GM21723 (cell line): ENCODE results near the gene PAM16.
"Not testable (repeated sequence)": the region's sequence is repeated elsewhere in the genome, so short reads cannot be mapped to it uniquely, and the experiment has no call there.

Experiments
- ATAC-seq: cut with Tn5 transposase; IDR thresholded peaks from one replicate; pipeline ENCODE4 v1.9.1; 2021; ENCODE audit warnings: mild to moderate bottlenecking, moderate library complexity; ENCODE audit not compliant: unreplicated experiment

Gene PAM16

DNA sequence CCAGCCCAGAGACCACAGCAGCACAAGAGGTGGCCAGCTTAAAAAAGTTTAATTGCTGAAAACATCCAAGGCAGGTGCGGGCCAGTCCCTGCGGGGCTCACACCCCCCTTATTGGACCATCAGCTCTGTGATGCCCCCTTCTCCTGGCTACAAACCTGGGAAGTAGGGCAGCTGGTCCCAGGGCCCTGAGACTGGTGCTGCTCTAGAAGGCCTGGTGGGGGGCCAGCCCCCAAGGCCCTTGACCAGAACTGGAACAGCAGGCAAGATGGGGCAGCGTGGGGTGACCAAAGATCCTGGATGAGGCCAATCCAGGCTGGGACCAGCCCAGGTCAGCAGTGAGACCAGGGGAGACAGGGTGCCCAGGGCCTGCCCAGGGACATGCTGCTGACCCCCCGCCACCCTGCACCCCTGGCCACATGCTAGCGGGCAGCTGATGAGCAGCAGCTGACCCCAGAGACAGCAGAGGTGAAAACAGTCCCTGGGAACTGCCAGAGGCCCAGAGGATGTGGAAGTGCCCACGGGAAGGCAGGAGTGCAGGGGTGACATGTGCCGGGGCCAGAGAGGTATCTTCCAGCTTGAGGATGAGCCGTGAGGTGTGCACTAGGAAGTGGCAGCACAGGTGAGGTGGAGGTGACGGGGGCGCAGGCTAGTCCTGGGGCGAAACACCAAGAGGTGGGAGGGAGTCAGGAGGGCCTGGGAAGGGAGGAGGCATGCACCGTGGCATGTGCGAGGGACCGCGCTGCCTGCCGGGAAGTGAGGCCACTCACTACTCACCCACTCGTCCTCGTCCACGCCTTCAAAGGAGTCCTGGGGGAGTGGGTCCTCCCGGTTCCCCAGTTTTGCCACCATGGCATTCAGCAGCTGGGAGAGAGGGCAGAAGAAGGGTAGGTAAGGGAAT is 3.6 kb upstream of the PAM16 start:
- no peak for ATAC-seq

- no peak for ATAC-seq
These were observed 2.6 kb upstream of the PAM16 start for GRCh38 chr16:4353675-4354074.

DNA sequence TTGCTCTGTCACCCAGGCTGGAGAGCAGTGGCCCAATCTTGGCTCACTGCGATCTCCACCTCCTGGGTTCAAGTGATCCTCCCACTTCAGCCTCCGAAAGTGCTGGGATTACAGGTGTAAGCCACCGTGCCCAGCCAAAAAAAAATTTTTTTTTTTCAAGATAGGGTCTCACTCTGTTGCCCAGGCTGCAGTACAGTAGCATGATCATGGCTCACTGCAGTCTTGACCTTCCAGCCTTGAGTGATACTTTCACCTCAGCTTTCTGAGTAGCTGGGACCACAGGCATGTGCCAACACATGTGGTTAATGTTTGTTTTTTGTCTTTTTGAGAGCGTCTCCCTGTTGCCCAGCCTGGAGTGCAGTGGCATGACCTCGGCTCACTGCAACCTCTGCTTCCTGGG is 1.7 kb upstream of the PAM16 start:
- no peak for ATAC-seq

DNA sequence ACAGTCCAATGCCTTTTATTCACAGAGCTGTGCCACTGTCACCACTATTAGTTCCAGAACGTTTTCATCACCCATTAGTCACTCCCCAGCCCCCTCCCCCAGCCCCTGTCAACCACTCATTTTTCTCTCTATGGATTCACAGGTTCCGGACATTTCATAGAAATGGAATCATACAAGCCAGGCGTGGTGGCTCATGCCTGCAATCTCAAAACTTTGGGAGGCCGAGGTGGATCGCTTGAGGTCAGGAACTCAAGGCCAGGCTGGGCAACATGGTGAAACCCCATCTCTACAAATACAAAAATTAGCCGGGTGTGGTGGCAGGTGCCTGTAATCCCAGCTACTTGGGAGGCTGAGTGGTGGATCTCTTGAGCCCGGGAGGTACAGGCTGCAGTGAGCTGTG is 759 bp upstream of the PAM16 start:
- no peak for ATAC-seq

GRCh38 chr16:4350365-4350786 is 745 bp downstream of the PAM16 start:
- no peak for ATAC-seq

GRCh38 chr16:4349332-4349731 is 1.8 kb downstream of the PAM16 start:
- no peak for ATAC-seq

DNA sequence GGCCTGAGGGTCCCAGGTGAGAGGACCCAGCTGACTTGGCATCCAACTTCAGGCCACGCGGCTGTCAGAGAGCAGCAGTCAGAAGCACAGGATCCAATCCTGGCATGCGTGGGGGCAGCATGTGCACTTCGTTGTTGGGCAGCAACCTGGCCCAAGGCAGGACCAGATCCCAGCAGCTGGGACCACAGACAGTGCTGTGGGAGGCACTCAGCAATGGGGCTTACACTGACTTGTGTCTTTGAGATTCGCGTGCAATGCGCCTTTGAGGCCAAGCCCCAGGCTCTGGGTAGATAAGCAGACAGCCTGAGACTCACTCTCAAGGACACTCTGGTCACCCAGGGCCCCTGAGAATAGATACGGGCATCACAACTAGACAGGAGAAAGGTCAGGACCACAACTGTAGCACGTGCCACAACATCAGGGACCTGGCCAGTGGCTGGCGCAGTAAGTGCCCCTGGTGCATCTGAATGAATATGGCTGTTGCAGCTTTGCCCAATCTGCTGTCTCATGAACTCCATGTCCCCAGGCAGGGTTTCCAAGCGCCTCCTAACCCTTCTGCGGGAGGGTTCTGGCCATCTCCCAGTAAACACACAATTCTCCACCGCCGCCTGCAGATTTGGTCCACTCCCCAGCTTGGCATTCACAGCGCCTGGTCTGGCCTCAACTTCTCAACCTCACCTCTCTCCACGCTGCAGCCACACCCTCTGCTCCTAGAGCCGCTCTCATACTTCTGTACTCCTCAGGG is 3.2 kb downstream of the PAM16 start:
- no peak for ATAC-seq

DNA sequence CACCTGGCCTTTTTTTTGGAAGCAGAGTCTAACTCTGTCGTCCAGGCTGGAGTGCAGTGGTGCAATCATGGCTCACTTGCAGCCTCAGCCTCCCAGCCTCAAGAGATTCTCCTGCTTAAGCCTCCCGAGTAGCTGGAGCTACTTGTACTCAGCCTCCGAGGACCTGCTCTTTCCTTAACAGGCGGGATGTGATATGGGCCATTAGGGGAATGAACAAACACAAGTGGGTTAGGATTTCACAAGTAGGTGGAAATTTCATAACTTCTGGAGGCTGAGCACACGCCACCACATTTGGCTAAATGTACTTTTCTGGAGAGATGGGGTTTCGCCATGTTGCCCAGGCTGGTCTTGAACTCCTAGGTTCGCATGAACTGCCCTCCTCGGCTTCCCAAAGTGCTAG is 4.1 kb downstream of the PAM16 start:
- ATAC-seq, result no peak

DNA sequence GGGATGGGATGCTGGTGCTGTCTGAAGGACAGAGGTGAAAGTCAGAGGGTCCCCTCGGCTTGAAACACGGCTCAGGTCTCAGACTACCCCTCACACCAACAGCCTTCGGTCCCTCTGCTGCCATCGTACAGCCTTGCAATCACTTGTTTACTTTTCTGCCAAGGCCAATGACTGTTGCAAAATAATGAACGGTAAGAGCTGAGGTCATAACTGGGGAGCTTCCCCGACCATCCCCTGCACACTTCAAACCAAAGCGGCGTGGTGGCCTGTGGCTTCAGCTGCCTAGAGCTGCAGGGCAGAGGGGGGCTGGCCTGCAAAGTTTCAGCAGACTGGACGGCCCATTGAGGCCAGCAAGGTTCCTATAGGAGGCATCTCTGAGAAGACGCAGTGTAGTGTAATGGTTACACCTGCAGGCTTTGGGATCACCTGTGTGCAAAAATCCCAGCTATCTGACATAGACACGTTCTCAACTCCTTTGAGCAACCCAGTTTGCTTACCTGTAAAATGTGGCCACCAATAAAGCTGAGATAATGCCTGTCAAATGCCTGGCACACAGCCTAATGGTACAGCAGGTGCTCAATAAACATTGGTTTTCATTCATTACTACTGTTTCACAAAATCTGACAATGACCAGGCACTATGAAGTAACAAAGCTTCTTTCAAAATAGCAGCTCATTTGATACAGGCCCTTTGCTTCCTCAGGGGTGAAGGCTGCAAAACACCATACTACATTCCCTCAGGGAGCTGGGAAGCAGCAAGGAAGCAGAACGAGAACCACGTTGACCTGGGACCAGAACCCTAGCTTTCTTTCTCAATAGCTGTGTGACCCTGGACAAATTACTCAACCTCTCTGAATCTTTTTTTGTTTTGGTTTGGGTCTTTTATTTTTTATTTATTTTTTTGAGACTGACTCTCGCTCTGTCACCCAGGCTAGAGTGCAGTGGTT is 5.0 kb downstream of the PAM16 start:
- no peak for ATAC-seq

DNA sequence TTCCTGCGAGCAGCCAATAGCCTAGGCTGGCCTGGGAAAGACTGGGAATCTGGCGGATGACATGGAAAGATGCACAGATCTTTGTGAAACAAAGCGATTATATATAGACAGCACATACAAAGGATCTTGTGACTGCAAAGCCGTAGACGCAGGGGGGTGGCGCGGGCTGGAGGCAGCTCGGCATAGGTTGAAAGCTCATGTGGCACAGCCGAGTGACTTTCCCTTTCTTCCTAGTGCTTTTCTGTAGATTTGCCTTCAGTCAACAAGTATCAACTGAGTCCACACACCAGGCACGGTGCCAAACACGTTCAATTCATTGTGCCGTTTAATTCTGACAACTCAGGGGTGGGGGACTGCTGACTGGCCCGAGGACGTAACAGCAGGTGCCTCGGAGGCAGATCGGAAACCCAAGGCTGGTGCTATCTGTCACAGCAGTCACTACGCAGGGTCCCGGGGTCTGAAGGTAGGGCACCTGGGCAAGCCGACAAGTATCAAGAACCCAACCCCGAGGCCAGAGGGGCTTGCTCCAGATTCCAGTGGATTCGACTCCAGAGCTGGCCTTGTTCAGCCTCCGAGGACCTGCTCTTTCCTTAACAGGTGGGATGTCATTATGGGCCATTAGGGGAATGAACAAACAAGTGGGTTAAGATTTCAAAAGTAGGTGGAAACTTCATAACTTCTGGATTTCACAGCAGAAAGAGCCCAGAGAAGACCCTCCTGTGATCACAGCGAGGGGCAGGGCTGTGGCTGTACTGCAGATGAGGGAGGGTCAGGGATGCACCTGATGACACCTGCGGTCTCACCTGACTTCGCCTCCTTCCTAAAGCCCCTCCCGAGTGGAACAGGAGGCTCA is 5.9 kb downstream of the PAM16 start:
- no peak for ATAC-seq

DNA sequence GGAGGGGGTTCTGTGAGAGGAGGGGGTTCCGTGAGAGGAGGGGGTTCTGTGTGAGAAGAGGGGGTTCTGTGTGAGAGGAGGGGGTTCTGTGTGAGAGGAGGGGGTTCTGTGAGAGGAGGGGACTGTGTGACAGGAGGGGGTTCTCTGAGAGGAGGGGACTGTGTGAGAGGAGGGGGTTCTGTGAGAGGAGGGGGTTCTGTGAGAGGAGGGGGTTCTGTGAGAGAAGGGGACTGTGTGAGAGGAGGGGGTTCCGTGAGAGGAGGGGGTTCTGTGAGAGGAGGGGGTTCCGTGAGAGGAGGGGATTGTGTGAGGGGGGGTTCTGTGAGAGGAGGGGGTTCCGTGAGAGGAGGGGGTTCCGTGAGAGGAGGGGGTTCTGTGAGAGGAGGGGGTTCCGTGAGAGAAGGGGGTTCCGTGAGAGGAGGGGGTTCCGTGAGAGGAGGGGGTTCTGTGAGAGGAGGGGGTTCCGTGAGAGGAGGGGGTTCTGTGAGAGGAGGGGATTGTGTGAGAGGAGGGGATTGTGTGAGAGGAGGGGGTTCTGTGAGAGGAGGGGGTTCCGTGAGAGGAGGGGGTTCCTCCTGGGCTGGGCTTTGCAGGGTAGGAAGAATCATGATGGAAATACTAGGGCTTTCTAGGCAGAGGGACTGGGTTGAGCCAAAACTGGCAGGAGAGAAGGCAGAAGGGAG is 6.7 kb downstream of the PAM16 start:
- ATAC-seq, result not testable (repeated sequence)

DNA sequence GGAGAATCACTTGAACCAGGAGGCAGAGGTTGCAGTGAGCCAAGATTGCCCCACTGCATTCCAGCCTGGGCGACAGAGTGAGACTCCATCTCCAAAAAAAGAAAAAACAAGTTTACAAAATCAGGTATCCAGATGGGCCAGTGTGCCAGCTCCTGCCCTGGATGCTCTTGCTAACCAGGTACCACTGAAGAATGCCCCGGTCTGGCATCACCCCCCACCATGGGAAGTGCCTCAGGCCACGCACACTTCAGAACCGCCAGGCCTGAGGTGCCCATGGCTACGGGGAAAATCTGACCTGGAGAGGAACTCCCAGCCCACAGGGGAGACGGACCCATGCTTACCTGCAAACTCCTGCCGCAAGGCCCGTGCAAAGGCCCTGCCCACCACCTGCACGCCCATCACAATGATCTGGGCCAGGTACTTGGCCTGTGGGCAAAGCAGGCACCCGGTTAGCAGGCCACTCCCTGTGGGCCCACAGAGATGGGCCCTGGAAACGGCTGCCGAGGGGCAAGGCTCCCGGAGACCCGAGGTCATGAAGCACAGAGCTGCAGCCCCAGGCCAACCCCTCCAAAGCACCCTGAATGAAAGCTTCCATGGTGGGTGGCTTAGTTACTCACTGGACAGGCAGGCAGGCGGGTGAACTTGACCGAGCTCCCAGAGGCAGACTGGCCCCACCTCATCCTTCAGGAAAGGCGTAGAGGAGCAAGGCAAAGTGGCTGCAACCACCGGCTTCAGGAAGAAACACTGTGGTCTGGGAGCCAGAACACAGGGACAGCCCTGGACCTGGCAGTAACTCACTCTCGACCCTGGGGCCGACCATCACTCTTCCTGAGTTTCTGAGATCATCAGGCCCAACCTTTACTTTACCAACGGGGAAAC is 8.0 kb downstream of the PAM16 start:
- ATAC-seq, result no peak

GRCh38 chr16:4341250-4341649 is 9.9 kb downstream of the PAM16 start:
- no peak for ATAC-seq

GRCh38 chr16:4340443-4340842 is 10.7 kb downstream of the PAM16 start:
- no peak for ATAC-seq

DNA sequence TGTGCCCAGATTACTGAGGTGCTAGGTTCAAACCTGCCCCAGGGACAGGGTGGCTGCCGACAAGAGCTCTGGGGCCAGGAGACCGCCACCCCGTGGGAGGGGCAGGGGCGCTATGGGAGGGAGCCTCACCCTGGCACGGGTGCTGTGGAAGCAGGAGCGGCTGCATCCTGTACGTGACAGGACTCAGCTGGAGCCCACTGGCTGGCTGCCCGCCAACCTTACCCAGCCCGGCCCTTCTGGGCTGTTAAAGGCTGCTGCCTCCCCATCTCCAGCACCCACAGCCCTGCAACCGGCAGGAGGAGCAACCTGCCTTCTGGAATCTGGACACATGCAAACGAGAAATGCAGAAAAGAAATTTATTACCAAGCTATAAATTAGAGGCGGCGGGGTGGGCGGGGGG is 11.2 kb downstream of the PAM16 start:
- ATAC-seq, result no peak

- no peak for ATAC-seq
These were observed 11.7 kb downstream of the PAM16 start for GRCh38 chr16:4339455-4339854.

DNA sequence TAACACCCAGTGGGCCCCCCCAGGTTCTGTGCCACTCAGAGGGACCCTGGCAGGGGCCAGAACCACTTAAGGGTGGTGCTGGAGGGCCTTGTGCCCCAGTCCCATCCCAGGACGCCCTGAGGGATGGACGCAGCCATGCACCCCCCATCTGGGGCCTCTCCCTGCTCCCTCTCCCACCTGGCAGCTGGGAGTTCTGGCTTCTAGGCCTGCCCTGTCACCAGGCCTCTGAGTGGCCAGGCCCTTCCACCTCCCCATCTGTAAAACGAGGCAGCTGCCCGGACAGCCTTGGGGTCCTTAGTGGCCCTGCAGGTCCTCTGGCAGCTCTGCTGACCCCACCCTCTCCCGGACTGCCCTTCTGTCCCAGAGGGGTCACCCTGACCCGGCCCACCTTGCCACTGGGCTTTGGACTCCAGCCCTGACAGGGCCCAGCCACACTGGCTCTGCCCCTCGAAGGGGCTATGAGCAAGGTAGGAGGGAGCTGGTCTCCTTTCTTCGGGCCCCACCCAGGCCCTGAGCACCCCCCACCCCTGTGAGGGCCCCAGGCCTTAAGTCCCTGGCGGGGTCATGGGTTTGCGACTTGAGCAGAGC is 12.3 kb downstream of the PAM16 start:
- no peak for ATAC-seq

DNA sequence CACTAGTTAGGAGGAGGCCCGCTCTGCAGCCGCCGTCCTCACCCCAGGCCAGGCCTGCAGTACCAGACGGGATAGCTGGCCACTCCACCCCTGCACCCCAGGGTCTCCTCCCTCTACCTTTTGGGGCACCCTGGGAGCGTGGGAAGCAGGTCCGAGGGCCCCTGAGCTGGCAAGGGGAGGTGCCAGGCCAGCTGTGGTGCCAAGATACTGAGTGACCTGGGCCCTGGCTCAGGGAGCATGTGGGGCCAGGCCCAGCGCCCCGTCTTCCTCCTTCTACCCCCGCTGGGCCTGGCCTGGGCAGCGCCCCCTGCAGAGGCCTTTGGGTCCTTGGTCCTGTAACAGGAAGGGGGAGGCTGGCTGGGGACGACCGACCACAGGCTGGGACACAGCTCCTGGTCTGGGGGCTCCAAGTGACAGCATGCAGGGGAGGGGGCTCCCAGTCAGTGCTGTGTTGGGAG is 13.0 kb downstream of the PAM16 start:
- no peak for ATAC-seq
